Measurements from ENCODE around the gene AUTS2. TPM values are rescaled to one million over a fixed set of nuclear protein-coding genes. Genes with fewer than 3 reads are reported as not detected.
A peak's percentile ranks its signal among the peaks of the same experiment; 100 is the strongest.

The AUTS2 gene
- total RNA-seq, 1 donor from 2014 or later, result 80.6 TPM

DNA sequence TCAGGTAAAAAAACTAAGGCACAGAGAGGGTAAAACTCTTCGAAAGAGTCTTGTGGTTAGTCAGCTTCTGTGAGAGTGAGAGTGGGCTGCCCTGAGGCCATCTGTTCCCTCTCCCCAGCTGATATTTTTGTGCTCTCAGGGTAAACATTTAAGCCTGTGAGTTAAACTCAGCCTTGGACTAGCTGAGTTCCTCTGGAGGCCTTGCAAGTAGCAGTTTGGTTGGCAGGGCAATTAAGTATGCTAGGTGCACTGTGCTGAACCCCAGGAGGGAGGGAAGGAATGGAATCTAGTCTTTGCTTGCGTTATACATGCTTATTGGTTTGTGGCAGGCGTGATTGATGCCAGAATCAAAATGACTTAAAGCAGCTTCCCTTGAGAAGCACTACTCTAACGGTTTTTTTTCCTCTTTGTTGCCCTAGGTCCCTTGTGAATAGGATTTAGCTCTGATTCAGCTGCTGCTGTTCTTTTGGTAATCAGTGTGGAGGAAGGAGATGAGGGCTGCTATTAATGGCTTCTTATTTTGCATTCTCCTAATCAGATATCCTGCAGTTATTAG, 140.2 kb downstream of the AUTS2 start:
- Mint-ChIP-seq H3K27me3 (ENCODE audit: unreplicated experiment) (no peaks in the 10 kb centered on the region), H3K4me1 (ENCODE audit: unreplicated experiment) (peaks cover 31% of the 10 kb centered on the region), H3K9me3 (ENCODE audit: unreplicated experiment) (no peaks in the 10 kb centered on the region), H3K27ac (ENCODE audit: unreplicated experiment) (peak overlapping the region; percentile 66), H3K4me3 (ENCODE audit: unreplicated experiment) (no peak overlapping the region), H3K36me3 (ENCODE audit: unreplicated experiment) (no peaks in the 10 kb centered on the region)
- DNase-seq (ENCODE audit: extremely low spot score, unreplicated experiment), result no peak
- TF ChIP-seq, protein P1, sequence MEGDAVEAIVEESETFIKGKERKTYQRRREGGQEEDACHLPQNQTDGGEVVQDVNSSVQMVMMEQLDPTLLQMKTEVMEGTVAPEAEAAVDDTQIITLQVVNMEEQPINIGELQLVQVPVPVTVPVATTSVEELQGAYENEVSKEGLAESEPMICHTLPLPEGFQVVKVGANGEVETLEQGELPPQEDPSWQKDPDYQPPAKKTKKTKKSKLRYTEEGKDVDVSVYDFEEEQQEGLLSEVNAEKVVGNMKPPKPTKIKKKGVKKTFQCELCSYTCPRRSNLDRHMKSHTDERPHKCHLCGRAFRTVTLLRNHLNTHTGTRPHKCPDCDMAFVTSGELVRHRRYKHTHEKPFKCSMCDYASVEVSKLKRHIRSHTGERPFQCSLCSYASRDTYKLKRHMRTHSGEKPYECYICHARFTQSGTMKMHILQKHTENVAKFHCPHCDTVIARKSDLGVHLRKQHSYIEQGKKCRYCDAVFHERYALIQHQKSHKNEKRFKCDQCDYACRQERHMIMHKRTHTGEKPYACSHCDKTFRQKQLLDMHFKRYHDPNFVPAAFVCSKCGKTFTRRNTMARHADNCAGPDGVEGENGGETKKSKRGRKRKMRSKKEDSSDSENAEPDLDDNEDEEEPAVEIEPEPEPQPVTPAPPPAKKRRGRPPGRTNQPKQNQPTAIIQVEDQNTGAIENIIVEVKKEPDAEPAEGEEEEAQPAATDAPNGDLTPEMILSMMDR (IDR thresholded peaks at IDR 0.05), result no peak

DNA sequence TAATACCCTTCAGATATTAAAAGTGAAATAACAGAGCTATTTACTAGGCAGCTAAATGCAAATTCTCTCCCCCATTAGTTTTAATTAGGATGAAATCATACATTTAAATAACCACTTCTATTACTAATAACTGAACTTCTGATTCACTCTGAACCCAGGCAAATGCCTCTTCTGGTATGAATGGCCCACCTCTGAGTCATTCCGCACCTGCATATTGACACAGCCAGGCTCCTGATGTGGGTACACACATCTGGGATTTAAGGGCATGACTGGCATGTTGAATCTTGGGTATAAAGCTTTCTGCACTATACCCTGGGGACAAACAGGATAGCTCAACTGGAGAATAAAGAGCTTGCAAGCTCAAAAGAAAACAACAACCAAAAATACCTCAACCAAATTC, 140.9 kb downstream of the AUTS2 start:
- Mint-ChIP-seq H3K36me3 (ENCODE audit: unreplicated experiment) (no peaks in the 10 kb centered on the region), H3K4me3 (ENCODE audit: unreplicated experiment) (no peak overlapping the region), H3K9me3 (ENCODE audit: unreplicated experiment) (no peaks in the 10 kb centered on the region), H3K27me3 (ENCODE audit: unreplicated experiment) (no peaks in the 10 kb centered on the region), H3K4me1 (ENCODE audit: unreplicated experiment) (peaks cover 34% of the 10 kb centered on the region), H3K27ac (ENCODE audit: unreplicated experiment) (peak overlapping the region; percentile 66)
- no peak for DNase-seq (ENCODE audit: extremely low spot score, unreplicated experiment)
- TF ChIP-seq, protein P1 (IDR thresholded peaks at IDR 0.05), result no peak

DNA sequence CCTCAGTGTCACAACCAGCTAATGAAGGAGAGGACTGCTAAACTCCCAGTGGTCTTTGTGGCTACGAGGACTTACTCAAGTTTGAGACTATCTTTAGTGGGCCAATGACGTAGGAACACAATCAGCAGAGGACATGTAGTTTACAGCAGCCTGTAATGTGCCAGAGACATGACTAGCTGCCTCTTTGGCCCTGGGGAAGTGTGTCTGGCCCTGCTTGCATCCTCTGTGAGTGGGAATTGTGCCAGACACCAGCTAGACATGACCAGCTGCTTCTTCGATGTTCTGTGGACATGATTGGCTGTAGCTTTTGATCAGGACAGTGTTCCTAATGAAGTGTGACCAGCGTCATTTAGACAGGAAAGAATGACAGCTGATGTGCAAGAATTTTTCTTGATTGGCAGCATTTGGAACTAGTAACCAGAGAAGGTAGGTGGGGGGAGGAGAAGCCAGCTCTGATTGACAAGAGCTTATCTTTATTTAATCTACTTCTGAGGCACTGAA, 141.7 kb downstream of the AUTS2 start:
- H3K4me1 Mint-ChIP-seq (ENCODE audit: unreplicated experiment), result peaks cover 34% of the 10 kb centered on the region
- DNase-seq (ENCODE audit: extremely low spot score, unreplicated experiment), result no peak
- TF ChIP-seq, protein P1 (IDR thresholded peaks at IDR 0.05), result no peak
- no peaks in the 10 kb centered on the region for H3K36me3 Mint-ChIP-seq (ENCODE audit: unreplicated experiment)
- peak overlapping the region; percentile 66 for H3K27ac Mint-ChIP-seq (ENCODE audit: unreplicated experiment)
- no peaks in the 10 kb centered on the region for H3K27me3 Mint-ChIP-seq (ENCODE audit: unreplicated experiment)
- H3K4me3 Mint-ChIP-seq (ENCODE audit: unreplicated experiment), result no peak overlapping the region
- H3K9me3 Mint-ChIP-seq (ENCODE audit: unreplicated experiment), result no peaks in the 10 kb centered on the region

DNA sequence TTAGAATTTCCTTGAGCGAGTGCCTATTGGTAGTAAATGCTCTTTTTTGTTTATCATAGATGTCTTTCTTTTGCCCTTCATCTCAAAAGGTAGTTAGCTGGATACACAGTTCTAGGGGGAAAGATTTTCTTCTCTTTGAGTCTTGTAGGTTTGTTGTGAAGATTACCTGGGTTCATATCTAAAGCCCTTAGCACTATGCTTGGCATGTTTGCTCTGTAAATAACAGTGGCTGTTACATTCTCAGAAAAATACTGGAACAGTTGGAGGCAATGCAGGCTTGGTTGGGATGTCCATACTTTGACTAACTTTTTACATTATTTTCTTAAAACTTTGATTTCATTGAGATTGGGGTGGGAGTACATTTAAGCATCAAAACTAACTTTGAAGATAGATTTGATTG, 144.0 kb downstream of the AUTS2 start:
- TF ChIP-seq, protein P1 (IDR thresholded peaks at IDR 0.05), result no peak
- H3K9me3 Mint-ChIP-seq (ENCODE audit: unreplicated experiment), result no peaks in the 10 kb centered on the region
- H3K4me1 Mint-ChIP-seq (ENCODE audit: unreplicated experiment), result peaks cover 34% of the 10 kb centered on the region
- no peaks in the 10 kb centered on the region for H3K36me3 Mint-ChIP-seq (ENCODE audit: unreplicated experiment)
- no peak overlapping the region for H3K4me3 Mint-ChIP-seq (ENCODE audit: unreplicated experiment)
- DNase-seq (ENCODE audit: extremely low spot score, unreplicated experiment), result no peak
- H3K27ac Mint-ChIP-seq (ENCODE audit: unreplicated experiment), result no peak overlapping the region
- no peaks in the 10 kb centered on the region for H3K27me3 Mint-ChIP-seq (ENCODE audit: unreplicated experiment)

DNA sequence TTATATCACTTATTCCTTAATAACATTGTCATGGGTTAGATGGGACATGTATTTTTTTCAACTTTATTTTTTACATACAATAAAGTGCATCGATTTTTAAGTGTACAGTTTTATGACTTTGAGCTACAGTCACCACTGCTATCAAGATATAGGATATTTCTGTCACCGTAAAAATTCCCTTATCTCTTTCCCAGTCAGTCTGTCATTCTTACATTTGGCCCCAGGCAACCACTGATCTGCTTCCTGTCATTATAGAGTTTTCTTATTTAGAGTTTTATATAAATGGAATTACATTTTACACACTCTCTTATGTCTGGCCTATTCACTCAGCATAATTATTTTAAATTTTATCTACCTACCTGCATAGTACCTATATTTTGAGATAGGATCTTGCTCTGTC, 145.2 kb downstream of the AUTS2 start:
- H3K36me3 Mint-ChIP-seq (ENCODE audit: unreplicated experiment), result no peaks in the 10 kb centered on the region
- peaks cover 28% of the 10 kb centered on the region for H3K4me1 Mint-ChIP-seq (ENCODE audit: unreplicated experiment)
- H3K27me3 Mint-ChIP-seq (ENCODE audit: unreplicated experiment), result no peaks in the 10 kb centered on the region
- no peaks in the 10 kb centered on the region for H3K9me3 Mint-ChIP-seq (ENCODE audit: unreplicated experiment)
- H3K4me3 Mint-ChIP-seq (ENCODE audit: unreplicated experiment), result no peak overlapping the region
- TF ChIP-seq, protein P1 (IDR thresholded peaks at IDR 0.05), result no peak
- H3K27ac Mint-ChIP-seq (ENCODE audit: unreplicated experiment), result no peak overlapping the region
- no peak for DNase-seq (ENCODE audit: extremely low spot score, unreplicated experiment)
